Ishikawa (cell line): ENCODE measurements around the gene ALX3.

ENCODE experiments used
- TCF12 ChIP-seq: IDR thresholded peaks from 2 replicates; pipeline ENCODE4 v1.6.1; 2012; ENCODE audit warnings: low read depth
- USF1 ChIP-seq: IDR thresholded peaks from 2 replicates; pipeline ENCODE4 v1.6.1; 2012

GRCh38 chr1:110087812-110088738 is 17.6 kb upstream of the ALX3 start:
- TF ChIP-seq TCF12: no peak
- no peak for TF ChIP-seq USF1
